ENCODE data around the gene COX6B2. TPM values are rescaled to one million over a fixed set of nuclear protein-coding genes. Genes with fewer than 3 reads are reported as not detected.
"Not testable (repeated sequence)": the region's sequence is repeated elsewhere in the genome, so short reads cannot be mapped to it uniquely, and the experiment has no call there.

COX6B2 gene
- total RNA-seq, 3 donors from 2014 or later: 0.73 to 1.3 TPM; not detected in 1

- peak in 1 of 2 donors; percentile 30 for DNase-seq (ENCODE audit: low spot score in 2 of 2)
- peak overlapping the region; percentile 74 to 87 (median 85) for H3K4me3 ChIP-seq
- peak overlapping the region; percentile 96 to 99 for H3K27ac ChIP-seq
- H3K27me3 ChIP-seq: no peaks in the 10 kb centered on the region
- no peaks in the 10 kb centered on the region for H3K4me1 ChIP-seq
- no peaks in the 10 kb centered on the region for H3K9me3 ChIP-seq
- H3K36me3 ChIP-seq: no peaks in the 10 kb centered on the region
- intact Hi-C loops (cut with DNase I; ENCODE audit: low total_unique reads): no loop called here
- TF ChIP-seq POLR2AphosphoS5 (IDR thresholded peaks at IDR 0.05): peak in 2 of 3 donors; percentile 72 to 99
- no peak for TF ChIP-seq POLR2A (IDR thresholded peaks at IDR 0.05)
Observed at GRCh38 chr19:55339889-55340783, 14.4 kb downstream of the COX6B2 start.

DNA sequence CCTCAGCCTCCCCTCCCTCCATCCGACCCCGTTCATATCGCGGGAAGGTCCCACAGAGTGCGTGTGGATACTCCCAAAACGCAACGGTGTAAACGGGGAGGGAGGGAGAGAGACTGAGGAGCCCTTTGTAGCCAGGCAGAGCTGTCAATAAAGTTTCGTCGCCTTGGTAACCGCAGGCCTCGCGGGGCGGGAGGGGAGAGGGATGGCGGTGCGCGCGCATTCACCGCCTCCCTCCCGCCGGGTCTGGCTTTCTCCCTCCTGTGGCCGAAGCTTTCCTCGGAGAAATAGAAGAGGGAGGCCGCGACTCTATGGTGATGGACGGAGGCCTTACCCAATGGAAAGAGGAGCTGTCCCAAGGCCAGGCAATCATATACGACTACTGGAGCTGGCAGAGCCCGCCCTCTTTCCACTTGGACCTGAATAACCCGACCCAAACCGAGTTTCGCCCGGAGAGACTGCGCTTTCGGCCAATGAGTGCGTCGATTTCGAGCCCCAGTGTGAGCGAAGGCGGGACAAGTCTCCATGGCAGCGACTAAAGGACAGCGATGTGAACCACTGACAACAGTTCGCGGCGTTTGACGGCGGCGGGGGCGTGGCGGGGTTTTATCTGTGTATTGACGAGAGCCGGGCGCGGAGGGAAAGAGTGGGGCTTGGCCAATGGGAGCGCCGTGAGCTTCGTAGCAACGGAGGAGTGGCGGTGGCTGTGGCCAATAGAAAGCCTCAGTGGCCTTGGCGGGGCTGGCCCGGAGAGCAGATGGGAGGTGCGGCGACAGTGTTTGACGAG, 15.2 kb downstream of the COX6B2 start, which contains the start of gene KMT5C:
Gene KMT5C, plus strand, starts transcription at position 772 of the 784 bp plus-strand sequence. CDS start 2,061 bp downstream, outside the sequence.
- TF ChIP-seq POLR2A (IDR thresholded peaks at IDR 0.05) (peak; percentile 91), POLR2AphosphoS5 (IDR thresholded peaks at IDR 0.05) (peak; percentile 38 to 88 (median 82))
- TF ChIP-seq, protein P1, sequence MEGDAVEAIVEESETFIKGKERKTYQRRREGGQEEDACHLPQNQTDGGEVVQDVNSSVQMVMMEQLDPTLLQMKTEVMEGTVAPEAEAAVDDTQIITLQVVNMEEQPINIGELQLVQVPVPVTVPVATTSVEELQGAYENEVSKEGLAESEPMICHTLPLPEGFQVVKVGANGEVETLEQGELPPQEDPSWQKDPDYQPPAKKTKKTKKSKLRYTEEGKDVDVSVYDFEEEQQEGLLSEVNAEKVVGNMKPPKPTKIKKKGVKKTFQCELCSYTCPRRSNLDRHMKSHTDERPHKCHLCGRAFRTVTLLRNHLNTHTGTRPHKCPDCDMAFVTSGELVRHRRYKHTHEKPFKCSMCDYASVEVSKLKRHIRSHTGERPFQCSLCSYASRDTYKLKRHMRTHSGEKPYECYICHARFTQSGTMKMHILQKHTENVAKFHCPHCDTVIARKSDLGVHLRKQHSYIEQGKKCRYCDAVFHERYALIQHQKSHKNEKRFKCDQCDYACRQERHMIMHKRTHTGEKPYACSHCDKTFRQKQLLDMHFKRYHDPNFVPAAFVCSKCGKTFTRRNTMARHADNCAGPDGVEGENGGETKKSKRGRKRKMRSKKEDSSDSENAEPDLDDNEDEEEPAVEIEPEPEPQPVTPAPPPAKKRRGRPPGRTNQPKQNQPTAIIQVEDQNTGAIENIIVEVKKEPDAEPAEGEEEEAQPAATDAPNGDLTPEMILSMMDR (IDR thresholded peaks at IDR 0.05): peak; percentile 49 to 70 (median 52)
- Histone ChIP-seq H3K9me3 (no peaks in the 10 kb centered on the region), H3K27me3 (no peaks in the 10 kb centered on the region), H3K4me1 (no peaks in the 10 kb centered on the region), H3K4me3 (peak within 1 kb of the TSS; percentile 74 to 87 (median 85)), H3K36me3 (no peaks in the 10 kb centered on the region), H3K27ac (peak within 1 kb of the TSS; percentile 99 to 100)
- peak; percentile 100 for DNase-seq (ENCODE audit: low spot score in 2 of 2)
- intact Hi-C loops (cut with DNase I; ENCODE audit: low total_unique reads): no loop called here

GRCh38 chr19:55336101-55336500, 18.4 kb downstream of the COX6B2 start:
- Histone ChIP-seq H3K27ac (no peak overlapping the region), H3K36me3 (no peaks in the 10 kb centered on the region), H3K4me1 (no peaks in the 10 kb centered on the region), H3K4me3 (no peak overlapping the region), H3K27me3 (no peaks in the 10 kb centered on the region), H3K9me3 (no peaks in the 10 kb centered on the region)
- no peak for DNase-seq (ENCODE audit: low spot score in 2 of 2)
- intact Hi-C loops (cut with DNase I; ENCODE audit: low total_unique reads): no loop called here
- TF ChIP-seq POLR2A (IDR thresholded peaks at IDR 0.05) (no peak), POLR2AphosphoS5 (IDR thresholded peaks at IDR 0.05) (no peak)
- TF ChIP-seq, protein P1 (IDR thresholded peaks at IDR 0.05): no peak

DNA sequence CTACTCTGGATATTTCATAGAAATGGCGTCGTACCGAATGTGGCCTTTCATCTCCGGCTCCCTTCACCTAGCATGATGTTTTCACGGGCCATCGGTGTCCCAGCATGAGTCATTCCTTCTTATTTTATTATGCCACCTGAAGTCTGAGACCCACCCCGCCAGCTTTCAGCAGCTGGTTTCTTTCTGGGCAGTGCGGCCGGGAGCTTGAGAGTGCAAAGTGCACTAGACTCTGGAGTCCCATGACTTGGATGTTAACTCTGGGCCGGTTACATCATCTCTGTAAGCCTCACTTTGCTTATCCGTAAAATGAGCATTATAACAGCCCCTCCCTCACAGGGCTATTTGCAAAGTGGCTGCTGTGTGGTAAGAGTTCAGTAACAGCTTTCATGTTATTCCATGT, 20.6 kb downstream of the COX6B2 start:
- Histone ChIP-seq H3K9me3 (no peaks in the 10 kb centered on the region), H3K27ac (no peak overlapping the region), H3K27me3 (no peaks in the 10 kb centered on the region), H3K4me1 (no peaks in the 10 kb centered on the region), H3K36me3 (no peaks in the 10 kb centered on the region), H3K4me3 (no peak overlapping the region)
- DNase-seq (ENCODE audit: low spot score in 2 of 2): no peak
- no peak for TF ChIP-seq POLR2A (IDR thresholded peaks at IDR 0.05)
- TF ChIP-seq, protein P1 (IDR thresholded peaks at IDR 0.05): no peak
- no peak for TF ChIP-seq POLR2AphosphoS5 (IDR thresholded peaks at IDR 0.05)
- intact Hi-C loops (cut with DNase I; ENCODE audit: low total_unique reads): no loop called here

- H3K36me3 ChIP-seq; H3K4me3 ChIP-seq; H3K9me3 ChIP-seq; H3K27me3 ChIP-seq; DNase-seq (ENCODE audit: low spot score in 2 of 2); H3K27ac ChIP-seq; intact Hi-C loops (cut with DNase I; ENCODE audit: low total_unique reads); H3K4me1 ChIP-seq: not testable (repeated sequence)
Observed at GRCh38 chr19:55329791-55330190, 24.7 kb downstream of the COX6B2 start.

- H3K27me3 ChIP-seq; H3K27ac ChIP-seq; H3K36me3 ChIP-seq; H3K4me3 ChIP-seq; H3K9me3 ChIP-seq; H3K4me1 ChIP-seq; DNase-seq (ENCODE audit: low spot score in 2 of 2); intact Hi-C loops (cut with DNase I; ENCODE audit: low total_unique reads): not testable (repeated sequence)
Observed at GRCh38 chr19:55328774-55329318, 25.7 kb downstream of the COX6B2 start.
